HepG2 (cell line): Measurements from ENCODE around the gene CYSTM1.

Source experiments
- HDAC2 ChIP-seq: sonication (generic); formaldehyde crosslinking; IDR thresholded peaks from 2 replicates; pipeline ENCODE4 v1.4.0; 2020; ENCODE audit warnings: missing genetic modification reagents
- PCBP1 ChIP-seq: fragments of 200-400 bp; formaldehyde crosslinking; IDR thresholded peaks from 2 replicates; pipeline ENCODE4 v1.6.1; 2017; ENCODE audit warnings: mild to moderate bottlenecking, low read depth, low read length, borderline replicate concordance
- ZNF292 ChIP-seq: sonication (generic); formaldehyde crosslinking; IDR thresholded peaks from 2 replicates; pipeline ENCODE4 v1.8.1; 2022; ENCODE audit warnings: mild to moderate bottlenecking, low read depth, missing genetic modification reagents, borderline replicate concordance
- ZNF335 ChIP-seq: sonication (generic); formaldehyde crosslinking; IDR thresholded peaks from 2 replicates; pipeline ENCODE4 v1.4.0; 2020; ENCODE audit warnings: missing genetic modification reagents
- ZNF350 ChIP-seq: sonication (generic); formaldehyde crosslinking; IDR thresholded peaks from 2 replicates; pipeline ENCODE4 v1.4.0; 2020; ENCODE audit warnings: mild to moderate bottlenecking, low read depth, missing genetic modification reagents, borderline replicate concordance

GRCh38 chr5:140223567-140223966 is 48.6 kb downstream of the CYSTM1 start:
- TF ChIP-seq ZNF292 (no peak), ZNF335 (CRISPR knock-in tag) (no peak), ZNF350 (CRISPR knock-in tag) (no peak), HDAC2 (no peak), PCBP1 (no peak)
